HG03108 (cell line): ENCODE measurements around the gene KLHL7.
"Not testable (repeated sequence)": the region's sequence is repeated elsewhere in the genome, so short reads cannot be mapped to it uniquely, and the experiment has no call there.

Source experiments
- ATAC-seq: cut with Tn5 transposase; IDR thresholded peaks from one replicate; pipeline ENCODE4 v1.9.1; 2021; ENCODE audit warnings: moderate library complexity; ENCODE audit not compliant: unreplicated experiment

KLHL7 gene

GRCh38 chr7:23214423-23214822 lies 108.8 kb downstream of the KLHL7 start:
- no peak for ATAC-seq

- ATAC-seq: no peak
Measured at GRCh38 chr7:23214938-23215337, 109.4 kb downstream of the KLHL7 start.

GRCh38 chr7:23216021-23216420 lies 110.4 kb downstream of the KLHL7 start:
- ATAC-seq: no peak

- ATAC-seq: no peak
Measured at GRCh38 chr7:23218196-23218595, 112.6 kb downstream of the KLHL7 start.

- ATAC-seq: no peak
Measured at GRCh38 chr7:23220690-23221305, 115.2 kb downstream of the KLHL7 start.

GRCh38 chr7:23222439-23223030 lies 117.0 kb downstream of the KLHL7 start:
- no peak for ATAC-seq

GRCh38 chr7:23224364-23224763 lies 118.8 kb downstream of the KLHL7 start:
- ATAC-seq: not testable (repeated sequence)

GRCh38 chr7:23226844-23227450 lies 121.4 kb downstream of the KLHL7 start:
- no peak for ATAC-seq
